ENCODE measurements around the gene SPTB.
"Not testable (repeated sequence)": the region's sequence is repeated elsewhere in the genome, so short reads cannot be mapped to it uniquely, and the experiment has no call there.

DNA sequence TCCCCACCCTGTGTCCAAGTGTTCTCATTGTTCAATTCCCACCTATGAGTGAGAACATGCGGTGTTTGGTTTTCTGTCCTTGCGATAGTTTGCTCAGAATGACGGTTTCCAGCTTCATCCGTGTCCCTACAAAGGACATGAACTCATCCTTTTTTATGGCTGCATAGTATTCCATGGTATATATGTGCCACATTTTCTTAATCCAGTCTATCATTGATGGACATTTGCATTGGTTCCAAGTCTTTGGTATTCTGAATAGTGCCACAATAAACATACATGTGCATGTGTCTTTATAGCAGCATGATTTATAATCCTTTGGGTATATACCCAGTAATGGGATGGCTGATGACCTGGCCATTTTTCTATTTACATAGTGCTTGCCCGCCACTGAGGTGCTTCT lies 33.8 kb upstream of the SPTB start:
- not testable (repeated sequence) for TF ChIP-seq POLR2A (IDR thresholded peaks at IDR 0.05; ENCODE audit: low read depth, low read length); TAF1 (IDR thresholded peaks at IDR 0.05; ENCODE audit: low read depth, low read length); PAX5 (IDR thresholded peaks at IDR 0.05; ENCODE audit: insufficient read depth, low read length, severe bottlenecking); POU2F2 (IDR thresholded peaks at IDR 0.05; ENCODE audit: low read depth, low read length); POLR2AphosphoS5 (IDR thresholded peaks at IDR 0.05; ENCODE audit: low read depth, low read length); SPI1 (IDR thresholded peaks at IDR 0.05; ENCODE audit: low read depth, low read length)
